Smooth muscle cell (in vitro differentiated cells): ENCODE results near the gene SALL1. TPM values are rescaled to one million over a fixed set of nuclear protein-coding genes. Genes with fewer than 3 reads are reported as not detected.

Source experiments
- DNase-seq: peaks from one replicate; lab custom pipeline; 2025; ENCODE audit not compliant: unreplicated experiment; lab: John Stamatoyannopoulos, UW
- H2AFZ ChIP-seq: fragments of 200-600 bp; sonication (generic); 2 replicates; pipeline ENCODE4 v1.6.0; 2016; ENCODE audit warnings: antibody characterized with exemption, low read depth, mild to moderate bottlenecking
- H3F3A ChIP-seq: fragments of 200-600 bp; sonication (generic); 2 replicates; pipeline ENCODE4 v1.6.0; 2017; ENCODE audit warnings: antibody characterized with exemption, low read depth
- H3K27ac ChIP-seq: fragments of 200-600 bp; sonication (generic); 2 replicates; pipeline ENCODE4 v1.5.1; 2016; ENCODE audit warnings: low read depth, mild to moderate bottlenecking
- H3K27me3 ChIP-seq: fragments of 200-600 bp; sonication (generic); 2 replicates; pipeline ENCODE4 v1.6.1; 2016; ENCODE audit warnings: low read depth, mild to moderate bottlenecking
- H3K36me3 ChIP-seq: fragments of 200-600 bp; sonication (generic); 2 replicates; pipeline ENCODE4 v1.5.1; 2016; ENCODE audit warnings: low read depth
- H3K4me1 ChIP-seq: fragments of 200-600 bp; sonication (generic); 2 replicates; pipeline ENCODE4 v1.5.1; 2016; ENCODE audit warnings: low read depth
- H3K4me2 ChIP-seq: fragments of 200-600 bp; sonication (generic); 2 replicates; pipeline ENCODE4 v1.6.0; 2016; ENCODE audit warnings: mild to moderate bottlenecking
- H3K4me3 ChIP-seq: fragments of 200-600 bp; sonication (generic); 2 replicates; pipeline ENCODE4 v1.5.1; 2016; ENCODE audit warnings: mild to moderate bottlenecking
- H3K79me2 ChIP-seq: fragments of 200-600 bp; sonication (generic); 2 replicates; pipeline ENCODE4 v1.6.0; 2016; ENCODE audit warnings: low read depth, mild to moderate bottlenecking
- H3K9ac ChIP-seq: fragments of 200-600 bp; sonication (generic); 2 replicates; pipeline ENCODE4 v1.6.0; 2016; ENCODE audit warnings: low read depth
- H3K9me3 ChIP-seq: fragments of 200-600 bp; sonication (generic); replicated peaks from 2 replicates; pipeline ENCODE4 v1.5.1; 2016; ENCODE audit warnings: low read depth
- H4K20me1 ChIP-seq: fragments of 200-600 bp; sonication (generic); 2 replicates; pipeline ENCODE4 v1.6.0; 2016; ENCODE audit warnings: low read depth
- WGBS: methylation state at CpG from one replicate; pipeline ENCODE4 v1.1.7; 2016; ENCODE audit warnings: low lambda C conversion rate; 5-methylcytosine and 5-hydroxymethylcytosine counted together
- polyA plus RNA-seq: library from polyadenylated mRNA; unstranded; fragments of >200 nt; fragmentation: Nextera tagmentation; extraction: Ambion mirVana; gene quantifications from 2 replicates; pipeline ENCODE4 v1.2.1, GENCODE V29; 2016
- total RNA-seq: library from RNA; depleted of rRNA; stranded (reverse); fragments of >200 nt; gene quantifications from 2 replicates; pipeline ENCODE4 v1.2.3, GENCODE V29; 2014
- TF ChIP-seq, protein P1 (sequence below): fragments of 200-600 bp; sonication (generic); IDR thresholded peaks from 2 replicates; pipeline ENCODE4 v1.5.1; 2017; ENCODE audit warnings: borderline replicate concordance, mild to moderate bottlenecking, antibody characterized with exemption; ENCODE audit not compliant: insufficient read depth, poor library complexity, severe bottlenecking

Gene SALL1
- total and polyA plus RNA-seq, 2 experiments from 2014 or later, result 1.6 to 6.2 TPM

DNA sequence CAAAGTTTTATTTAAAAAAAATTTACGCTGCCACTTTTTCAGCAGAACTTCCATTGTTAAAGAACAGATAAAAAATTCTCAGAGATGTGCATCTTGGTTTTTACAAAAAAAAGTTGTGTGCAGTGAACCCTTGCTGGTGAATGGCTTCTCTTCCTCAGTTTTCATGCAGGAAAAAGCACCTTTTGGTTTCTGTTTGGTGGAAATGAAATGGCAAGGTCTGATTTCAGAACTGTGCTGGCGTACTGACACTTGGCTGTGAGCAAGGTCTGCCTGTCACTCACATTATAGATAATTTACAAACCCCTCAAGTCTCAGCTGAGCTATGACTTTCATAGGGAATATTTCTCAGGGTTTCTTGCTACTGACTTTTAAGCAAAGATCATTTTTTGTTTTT, 5.7 kb upstream of the SALL1 start:
- Histone ChIP-seq H3K4me3 (peak overlapping the region; percentile 76), H2AFZ (no peak overlapping the region), H3K36me3 (no peaks in the 10 kb centered on the region), H3K9me3 (no peaks in the 10 kb centered on the region), H3K79me2 (no peaks in the 10 kb centered on the region), H4K20me1 (no peaks in the 10 kb centered on the region), H3K27ac (no peak overlapping the region), H3K4me2 (peak overlapping the region; percentile 90), H3K27me3 (peaks cover 51% of the 10 kb centered on the region), H3K9ac (no peak overlapping the region), H3K4me1 (peaks cover 33% of the 10 kb centered on the region), H3F3A (no peaks in the 10 kb centered on the region)
- TF ChIP-seq, protein P1, sequence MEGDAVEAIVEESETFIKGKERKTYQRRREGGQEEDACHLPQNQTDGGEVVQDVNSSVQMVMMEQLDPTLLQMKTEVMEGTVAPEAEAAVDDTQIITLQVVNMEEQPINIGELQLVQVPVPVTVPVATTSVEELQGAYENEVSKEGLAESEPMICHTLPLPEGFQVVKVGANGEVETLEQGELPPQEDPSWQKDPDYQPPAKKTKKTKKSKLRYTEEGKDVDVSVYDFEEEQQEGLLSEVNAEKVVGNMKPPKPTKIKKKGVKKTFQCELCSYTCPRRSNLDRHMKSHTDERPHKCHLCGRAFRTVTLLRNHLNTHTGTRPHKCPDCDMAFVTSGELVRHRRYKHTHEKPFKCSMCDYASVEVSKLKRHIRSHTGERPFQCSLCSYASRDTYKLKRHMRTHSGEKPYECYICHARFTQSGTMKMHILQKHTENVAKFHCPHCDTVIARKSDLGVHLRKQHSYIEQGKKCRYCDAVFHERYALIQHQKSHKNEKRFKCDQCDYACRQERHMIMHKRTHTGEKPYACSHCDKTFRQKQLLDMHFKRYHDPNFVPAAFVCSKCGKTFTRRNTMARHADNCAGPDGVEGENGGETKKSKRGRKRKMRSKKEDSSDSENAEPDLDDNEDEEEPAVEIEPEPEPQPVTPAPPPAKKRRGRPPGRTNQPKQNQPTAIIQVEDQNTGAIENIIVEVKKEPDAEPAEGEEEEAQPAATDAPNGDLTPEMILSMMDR, result no peak
- 88% methylated on average over 2 of the region's 2 CpGs for WGBS
- no peak for DNase-seq

GRCh38 chr16:51155820-51156806, 5.0 kb upstream of the SALL1 start:
- H2AFZ ChIP-seq, result peak overlapping the region; percentile 27
- H3K4me1 ChIP-seq, result peaks cover 33% of the 10 kb centered on the region
- H4K20me1 ChIP-seq, result no peaks in the 10 kb centered on the region
- H3F3A ChIP-seq, result no peaks in the 10 kb centered on the region
- H3K27me3 ChIP-seq, result peaks cover 51% of the 10 kb centered on the region
- H3K9ac ChIP-seq, result no peak overlapping the region
- no peak for DNase-seq
- TF ChIP-seq, protein P1, result no peak
- H3K4me2 ChIP-seq, result peak overlapping the region; percentile 90
- H3K9me3 ChIP-seq, result no peaks in the 10 kb centered on the region
- H3K27ac ChIP-seq, result no peak overlapping the region
- H3K79me2 ChIP-seq, result no peaks in the 10 kb centered on the region
- WGBS, result 3% methylated on average over 58 of the region's 59 CpGs
- H3K4me3 ChIP-seq, result peak overlapping the region; percentile 76
- no peaks in the 10 kb centered on the region for H3K36me3 ChIP-seq

DNA sequence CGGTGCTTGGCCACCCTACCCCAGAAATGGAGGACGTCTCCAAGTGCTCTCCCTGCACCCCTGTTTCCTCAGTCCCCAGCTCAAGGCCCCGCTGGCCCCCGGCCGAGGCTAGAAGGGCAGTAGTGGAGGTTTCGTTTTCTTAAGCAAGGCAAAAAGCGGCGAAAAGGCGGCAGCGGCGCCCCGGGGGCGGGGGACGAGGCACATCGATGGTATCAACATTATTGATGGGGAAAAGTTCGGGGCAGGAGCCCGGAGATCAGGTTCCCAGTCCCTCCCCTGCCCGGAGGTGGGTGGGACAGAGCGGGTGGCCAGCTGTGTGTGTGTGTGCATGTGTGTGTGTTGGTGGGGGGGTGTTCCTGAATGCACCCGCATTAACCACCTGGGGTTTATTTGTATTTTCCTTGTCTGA, 4.1 kb upstream of the SALL1 start:
- peaks cover 3% of the 10 kb centered on the region for H3K79me2 ChIP-seq
- H2AFZ ChIP-seq, result peak overlapping the region; percentile 74

More for the DNA sequence above, 4.1 kb upstream of the SALL1 start:
- Histone ChIP-seq H4K20me1 (no peaks in the 10 kb centered on the region), H3K27ac (no peak overlapping the region), H3F3A (no peaks in the 10 kb centered on the region), H3K4me1 (peaks cover 33% of the 10 kb centered on the region), H3K27me3 (peaks cover 53% of the 10 kb centered on the region), H3K9me3 (no peaks in the 10 kb centered on the region), H3K36me3 (no peaks in the 10 kb centered on the region), H3K9ac (no peak overlapping the region), H3K4me2 (peak overlapping the region; percentile 90), H3K4me3 (peak overlapping the region; percentile 76)
- 7% methylated on average over 20 of the region's 20 CpGs for whole genome bisulfite sequencing
- no peak for DNase-seq
- TF ChIP-seq, protein P1, result no peak
